ENCODE results near the gene CACNG3. TPM values are rescaled to one million over a fixed set of nuclear protein-coding genes. Genes with fewer than 3 reads are reported as not detected.
"Not testable (repeated sequence)": the region's sequence is repeated elsewhere in the genome, so short reads cannot be mapped to it uniquely, and the experiment has no call there.

CACNG3 gene
- total RNA-seq, 1 donor: not detected

- TF ChIP-seq CTCF (IDR thresholded peaks at IDR 0.05; ENCODE audit: insufficient read depth, low read depth, low read length): no peak
- DNase-seq (ENCODE audit: low read depth): no peak
- H3K4me3 ChIP-seq (ENCODE audit: low read depth, low read length): no peak overlapping the region
Observed at GRCh38 chr16:24336491-24336890, 80.4 kb downstream of the CACNG3 start.

- DNase-seq (ENCODE audit: low read depth): no peak
- TF ChIP-seq CTCF (IDR thresholded peaks at IDR 0.05; ENCODE audit: insufficient read depth, low read depth, low read length): no peak
Observed at GRCh38 chr16:24337013-24337412, 80.9 kb downstream of the CACNG3 start.

GRCh38 chr16:24343829-24344228 is 87.7 kb downstream of the CACNG3 start:
- DNase-seq (ENCODE audit: low read depth); H3K4me3 ChIP-seq (ENCODE audit: low read depth, low read length): not testable (repeated sequence)

More at GRCh38 chr16:24337013-24337412, 80.9 kb downstream of the CACNG3 start:
- no peak overlapping the region for H3K4me3 ChIP-seq (ENCODE audit: low read depth, low read length)

- TF ChIP-seq CTCF (IDR thresholded peaks at IDR 0.05; ENCODE audit: insufficient read depth, low read depth, low read length): no peak
- no peak for DNase-seq (ENCODE audit: low read depth)
- H3K4me3 ChIP-seq (ENCODE audit: low read depth, low read length): no peak overlapping the region
Observed at GRCh38 chr16:24344784-24345183, 88.6 kb downstream of the CACNG3 start.

- no peak for DNase-seq (ENCODE audit: low read depth)
- no peak overlapping the region for H3K4me3 ChIP-seq (ENCODE audit: low read depth, low read length)
- no peak for TF ChIP-seq CTCF (IDR thresholded peaks at IDR 0.05; ENCODE audit: insufficient read depth, low read depth, low read length)
Observed at GRCh38 chr16:24345704-24346103, 89.6 kb downstream of the CACNG3 start.

GRCh38 chr16:24346734-24347133 is 90.6 kb downstream of the CACNG3 start:
- DNase-seq (ENCODE audit: low read depth): no peak
- TF ChIP-seq CTCF (IDR thresholded peaks at IDR 0.05; ENCODE audit: insufficient read depth, low read depth, low read length): no peak
- H3K4me3 ChIP-seq (ENCODE audit: low read depth, low read length): no peak overlapping the region

- H3K4me3 ChIP-seq (ENCODE audit: low read depth, low read length): no peak overlapping the region
- TF ChIP-seq CTCF (IDR thresholded peaks at IDR 0.05; ENCODE audit: insufficient read depth, low read depth, low read length): no peak
- DNase-seq (ENCODE audit: low read depth): no peak
Observed at GRCh38 chr16:24347556-24347955, 91.4 kb downstream of the CACNG3 start.
